ENCODE measurements around the gene NAALADL2.

- TF ChIP-seq CTCF (IDR thresholded peaks at IDR 0.05) (no peak), POLR2A (IDR thresholded peaks at IDR 0.05) (no peak)
These were observed 479.8 kb downstream of the NAALADL2 start for GRCh38 chr3:175338775-175339535.

Measured in body of pancreas (tissue), 4 donors.